Thoracic aorta (tissue), 2 donors: ENCODE data around the gene CNTNAP2. TPM values are rescaled to one million over a fixed set of nuclear protein-coding genes. Genes with fewer than 3 reads are reported as not detected.

ENCODE experiments used
- ATAC-seq: fragments of 150-250 bp; one replicate; pipeline ENCODE4 v1.8.0; 2017; ENCODE audit warnings: low read depth; ENCODE audit not compliant: insufficient number of reproducible peaks, low FRiP score
- DNase-seq: peaks from one replicate; pipeline ENCODE4 v3.0.0-alpha.2; 2020; ENCODE audit warnings: low spot score
- H3K27ac ChIP-seq, 2 donors: fragments of 200-600 bp; sonication (generic); 1 replicate in 1 of 2; 2 replicates in 1 of 2; pipeline ENCODE4 v1.5.1; 2016; ENCODE audit warnings: mild to moderate bottlenecking in 2 of 2, moderate library complexity in 2 of 2
- H3K27me3 ChIP-seq: fragments of 200-600 bp; sonication (generic); replicated peaks from 2 replicates; pipeline ENCODE4 v1.6.0; 2016; ENCODE audit warnings: mild to moderate bottlenecking; ENCODE audit not compliant: insufficient read depth
- H3K36me3 ChIP-seq: fragments of 200-600 bp; sonication (generic); one replicate; pipeline ENCODE4 v1.5.1; 2016
- H3K4me1 ChIP-seq, 2 donors: fragments of 200-600 bp; sonication (generic); 1 replicate in 1 of 2; 2 replicates in 1 of 2; pipeline versions ENCODE4 v1.5.1 to v1.6.0; 2016; ENCODE audit warnings: low read depth in 2 of 2, mild to moderate bottlenecking in 1 of 2; ENCODE audit not compliant: control insufficient read depth in 1 of 2
- H3K4me3 ChIP-seq: fragments of 200-600 bp; sonication (generic); 2 replicates; pipeline ENCODE4 v1.5.1; 2016; ENCODE audit warnings: mild to moderate bottlenecking
- H3K9me3 ChIP-seq: fragments of 200-600 bp; sonication (generic); 2 replicates; pipeline ENCODE4 v1.5.1; 2016
- total RNA-seq, 2 donors: library from RNA; depleted of rRNA; stranded (reverse); fragments of >200 nt; gene quantifications; one replicate each; pipeline versions ENCODE4 v1.1.0 to v1.2.3, GENCODE V29; 2016
- TF ChIP-seq, protein P1 (sequence below): fragments of 200-600 bp; sonication (generic); IDR thresholded peaks from one replicate; pipeline ENCODE4 v1.5.1; 2019; ENCODE audit warnings: antibody characterized with exemption

The CNTNAP2 gene
- total RNA-seq, 2 donors from 2014 or later: not detected

DNA sequence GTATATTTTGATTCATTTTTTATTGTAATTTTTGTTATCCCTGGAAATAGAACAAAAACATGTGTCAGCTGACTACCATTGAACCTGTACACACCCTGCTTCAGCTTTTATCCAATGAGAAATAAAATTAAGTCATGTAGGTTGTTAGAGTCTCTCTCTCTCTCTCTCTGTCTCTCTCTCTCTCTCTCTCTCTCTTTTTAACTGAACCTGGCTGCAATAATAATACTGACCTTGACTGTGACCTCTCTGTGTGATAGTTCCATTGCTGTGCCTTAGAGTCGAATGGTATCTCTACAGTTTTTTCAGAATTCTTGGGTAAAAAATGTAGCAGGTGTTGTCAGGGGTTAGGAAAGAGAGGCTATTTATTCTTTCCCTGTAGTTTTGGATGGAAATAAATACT is 637.8 kb downstream of the CNTNAP2 start:
- TF ChIP-seq, protein P1, sequence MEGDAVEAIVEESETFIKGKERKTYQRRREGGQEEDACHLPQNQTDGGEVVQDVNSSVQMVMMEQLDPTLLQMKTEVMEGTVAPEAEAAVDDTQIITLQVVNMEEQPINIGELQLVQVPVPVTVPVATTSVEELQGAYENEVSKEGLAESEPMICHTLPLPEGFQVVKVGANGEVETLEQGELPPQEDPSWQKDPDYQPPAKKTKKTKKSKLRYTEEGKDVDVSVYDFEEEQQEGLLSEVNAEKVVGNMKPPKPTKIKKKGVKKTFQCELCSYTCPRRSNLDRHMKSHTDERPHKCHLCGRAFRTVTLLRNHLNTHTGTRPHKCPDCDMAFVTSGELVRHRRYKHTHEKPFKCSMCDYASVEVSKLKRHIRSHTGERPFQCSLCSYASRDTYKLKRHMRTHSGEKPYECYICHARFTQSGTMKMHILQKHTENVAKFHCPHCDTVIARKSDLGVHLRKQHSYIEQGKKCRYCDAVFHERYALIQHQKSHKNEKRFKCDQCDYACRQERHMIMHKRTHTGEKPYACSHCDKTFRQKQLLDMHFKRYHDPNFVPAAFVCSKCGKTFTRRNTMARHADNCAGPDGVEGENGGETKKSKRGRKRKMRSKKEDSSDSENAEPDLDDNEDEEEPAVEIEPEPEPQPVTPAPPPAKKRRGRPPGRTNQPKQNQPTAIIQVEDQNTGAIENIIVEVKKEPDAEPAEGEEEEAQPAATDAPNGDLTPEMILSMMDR: no peak
- ATAC-seq (no peak), DNase-seq (no peak)
- Histone ChIP-seq H3K4me1 (no peaks in the 10 kb centered on the region), H3K27me3 (no peaks in the 10 kb centered on the region), H3K9me3 (no peaks in the 10 kb centered on the region), H3K36me3 (no peaks in the 10 kb centered on the region), H3K4me3 (no peak overlapping the region), H3K27ac (no peak overlapping the region)

DNA sequence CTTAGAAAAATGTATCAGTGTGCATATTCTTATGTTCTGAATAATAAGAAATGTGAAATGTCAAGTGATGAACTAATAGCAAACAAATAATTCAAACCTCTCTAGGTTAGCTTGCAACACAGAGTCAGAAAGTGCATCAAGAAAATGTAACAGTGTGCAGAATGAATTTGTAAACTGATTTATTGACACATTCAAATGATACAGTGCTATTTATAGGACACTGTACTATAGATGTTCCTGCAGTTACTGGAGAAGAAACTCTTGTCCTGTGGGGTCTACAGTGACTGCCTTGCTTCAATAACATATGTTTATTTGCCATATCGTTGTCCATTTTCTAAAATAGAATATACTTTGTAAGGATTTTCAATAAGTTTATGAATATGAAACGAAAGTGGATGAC is 639.0 kb downstream of the CNTNAP2 start:
- Histone ChIP-seq H3K4me1 (no peaks in the 10 kb centered on the region), H3K4me3 (no peak overlapping the region), H3K27ac (no peak overlapping the region), H3K36me3 (no peaks in the 10 kb centered on the region), H3K27me3 (no peaks in the 10 kb centered on the region), H3K9me3 (no peaks in the 10 kb centered on the region)
- no peak for ATAC-seq
- no peak for DNase-seq
- TF ChIP-seq, protein P1: no peak

DNA sequence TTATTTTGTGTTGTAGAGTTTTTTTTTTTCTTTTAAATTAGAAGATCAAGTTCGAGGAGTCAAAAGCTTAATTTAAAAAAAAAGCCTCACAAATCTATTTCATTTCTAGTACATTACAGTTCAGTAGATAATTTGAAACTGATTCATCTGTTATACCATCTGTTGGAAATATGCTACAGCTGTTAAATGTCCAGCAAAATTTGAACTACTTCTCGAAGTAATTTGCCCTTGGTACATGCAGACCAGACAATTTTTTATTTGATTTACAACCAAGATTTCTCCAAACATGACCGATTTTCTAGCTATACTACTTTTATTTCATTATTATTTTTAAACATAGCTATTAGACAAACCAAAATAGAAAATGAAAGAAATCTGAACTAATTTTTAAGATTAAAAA is 647.9 kb downstream of the CNTNAP2 start:
- Histone ChIP-seq H3K36me3 (no peaks in the 10 kb centered on the region), H3K4me1 (no peaks in the 10 kb centered on the region), H3K27me3 (no peaks in the 10 kb centered on the region), H3K27ac (no peak overlapping the region), H3K9me3 (no peaks in the 10 kb centered on the region), H3K4me3 (no peak overlapping the region)
- DNase-seq (no peak), ATAC-seq (no peak)
- TF ChIP-seq, protein P1: no peak

DNA sequence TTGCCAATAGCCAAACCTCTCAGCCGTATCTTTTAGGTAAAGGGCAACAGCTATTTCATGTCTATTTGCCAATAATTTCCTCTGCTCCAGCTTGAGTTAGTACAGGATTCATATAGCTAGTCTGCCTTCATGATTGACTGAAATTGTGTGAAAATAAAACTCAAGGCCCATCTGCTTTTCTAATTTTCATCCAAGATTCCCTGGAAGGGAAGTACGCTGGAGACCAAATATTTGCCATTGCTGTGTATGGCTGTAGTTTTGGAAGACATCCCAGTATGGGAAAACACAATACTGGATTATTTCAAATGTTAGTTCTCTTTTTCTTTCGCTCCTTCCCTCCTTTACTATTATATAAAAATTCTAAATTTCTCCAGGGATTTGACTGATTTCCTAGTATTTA is 652.4 kb downstream of the CNTNAP2 start:
- Histone ChIP-seq H3K27me3 (no peaks in the 10 kb centered on the region), H3K27ac (no peak overlapping the region), H3K4me3 (no peak overlapping the region), H3K36me3 (no peaks in the 10 kb centered on the region), H3K4me1 (no peaks in the 10 kb centered on the region), H3K9me3 (no peaks in the 10 kb centered on the region)
- TF ChIP-seq, protein P1: no peak
- DNase-seq: no peak
- ATAC-seq: no peak

DNA sequence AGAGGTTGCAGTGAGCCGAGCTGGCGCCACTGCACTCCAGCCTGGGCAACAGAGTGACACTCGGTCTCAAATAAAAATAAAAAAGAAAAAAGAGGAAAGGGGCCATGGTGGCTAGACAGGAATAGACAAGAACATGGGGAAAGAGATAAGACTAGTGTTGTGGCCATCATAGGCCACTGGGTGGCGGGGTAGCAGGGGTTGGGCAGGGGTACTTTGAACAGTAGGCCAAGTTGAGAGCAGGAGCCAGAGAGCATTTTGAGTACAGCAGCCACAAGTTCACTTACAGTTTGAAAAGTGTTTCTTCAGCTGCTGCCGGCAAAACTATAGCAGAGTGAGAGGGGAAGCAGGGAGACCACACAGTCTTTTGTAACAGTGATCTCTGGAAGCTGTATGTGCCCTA is 656.0 kb downstream of the CNTNAP2 start:
- H3K4me3 ChIP-seq: no peak overlapping the region
- TF ChIP-seq, protein P1: no peak
- no peak overlapping the region for H3K27ac ChIP-seq
- H3K36me3 ChIP-seq: no peaks in the 10 kb centered on the region
- H3K9me3 ChIP-seq: no peaks in the 10 kb centered on the region
- H3K27me3 ChIP-seq: no peaks in the 10 kb centered on the region
- ATAC-seq (no peak), DNase-seq (no peak)
- H3K4me1 ChIP-seq: no peaks in the 10 kb centered on the region
